Naive thymus-derived CD4-positive, alpha-beta T cell (primary cell): ENCODE measurements around the gene DRC7. TPM values are rescaled to one million over a fixed set of nuclear protein-coding genes. Genes with fewer than 3 reads are reported as not detected.
A peak's percentile ranks its signal among the peaks of the same experiment; 100 is the strongest.

Experiments used
- ATAC-seq: fragments of 150-1000 bp; cut with Tn5 transposase; 2 replicates; pipeline ENCODE4 v1.10.0; 2021; ENCODE audit warnings: mild to moderate bottlenecking, moderate library complexity
- CTCF ChIA-PET: fragments of 350-600 bp; sonication (Branson Sonifier 250); formaldehyde crosslinking; loops from one replicate; lab custom pipeline; 2021; ENCODE audit warnings: antibody characterized with exemption; lab: Charles Lee
- POLR2A ChIA-PET: fragments of 350-600 bp; sonication (Branson Sonifier 250); formaldehyde crosslinking; loops from one replicate; lab custom pipeline; 2021; ENCODE audit warnings: antibody characterized with exemption, inconsistent platforms; lab: Charles Lee
- DNase-seq, 9 donors: peaks; one replicate each; pipeline versions ENCODE4 v3.0.0 to v3.0.0-alpha.2; 2020 to 2022; ENCODE audit warnings: mixed read lengths in 1 of 9
- H3K27ac ChIP-seq: one replicate; pipeline ENCODE4 v1.7.0; 2013; ENCODE audit warnings: mild to moderate bottlenecking, low read depth, low read length, moderate library complexity
- H3K27me3 ChIP-seq, 2 donors: one replicate each; pipeline ENCODE4 v1.7.0; 2013; ENCODE audit warnings: low read length in 2 of 2, mild to moderate bottlenecking in 2 of 2, moderate library complexity in 2 of 2; ENCODE audit not compliant: control insufficient read depth in 2 of 2, insufficient read depth in 2 of 2
- H3K36me3 ChIP-seq, 3 experiments: 1 replicate in 2 of 3; 2 replicates in 1 of 3; pipeline ENCODE4 v1.7.0; 2013; ENCODE audit warnings: low read length in 3 of 3, mild to moderate bottlenecking in 3 of 3, moderate library complexity in 1 of 3; ENCODE audit not compliant: insufficient read depth in 3 of 3, control insufficient read depth in 2 of 3
- H3K4me1 ChIP-seq, 2 donors: one replicate each; pipeline ENCODE4 v1.7.0; 2013; ENCODE audit warnings: low read length in 2 of 2, mild to moderate bottlenecking in 2 of 2, moderate library complexity in 1 of 2; ENCODE audit not compliant: control insufficient read depth in 2 of 2, insufficient read depth in 2 of 2
- H3K4me3 ChIP-seq: 2 replicates; pipeline ENCODE4 v1.7.0; 2013; ENCODE audit warnings: mild to moderate bottlenecking, low read length
- H3K9me3 ChIP-seq, 3 experiments: 1 replicate in 2 of 3; 2 replicates in 1 of 3; pipeline ENCODE4 v1.7.0; 2013; ENCODE audit warnings: low read length in 3 of 3; ENCODE audit not compliant: control insufficient read depth in 2 of 3
- H3K27ac Mint-ChIP-seq, 9 donors: one replicate each; pipeline ENCODE4 v1.8.0; 2020 to 2022; ENCODE audit warnings: mixed read lengths in 9 of 9, mild to moderate bottlenecking in 8 of 9, moderate library complexity in 5 of 9, inconsistent platforms in 2 of 9
- H3K27me3 Mint-ChIP-seq, 5 donors: one replicate each; pipeline ENCODE4 v1.8.0; 2021 to 2022; ENCODE audit warnings: mixed read lengths in 5 of 5, mild to moderate bottlenecking in 1 of 5
- H3K36me3 Mint-ChIP-seq, 5 donors: one replicate each; pipeline ENCODE4 v1.8.0; 2020 to 2022; ENCODE audit warnings: mixed read lengths in 5 of 5, mild to moderate bottlenecking in 3 of 5, inconsistent platforms in 1 of 5
- H3K4me1 Mint-ChIP-seq, 7 donors: one replicate each; pipeline ENCODE4 v1.8.0; 2020 to 2022; ENCODE audit warnings: mixed read lengths in 7 of 7, mild to moderate bottlenecking in 3 of 7, inconsistent platforms in 1 of 7
- H3K4me3 Mint-ChIP-seq, 10 donors: one replicate each; pipeline ENCODE4 v1.8.0; 2020 to 2022; ENCODE audit warnings: mild to moderate bottlenecking in 10 of 10, mixed read lengths in 10 of 10, moderate library complexity in 6 of 10, inconsistent platforms in 2 of 10
- H3K9me3 Mint-ChIP-seq, 11 donors: one replicate each; pipeline ENCODE4 v1.8.0; 2020 to 2022; ENCODE audit warnings: mixed read lengths in 11 of 11, mild to moderate bottlenecking in 4 of 11, inconsistent platforms in 1 of 11, moderate library complexity in 1 of 11
- intact Hi-C, 2 donors: fragments of 100-400 bp; cut with micrococcal nuclease; formaldehyde crosslinking; loops; one replicate each; pipeline ENCODE4 v1.15.1; 2023
- polyA plus RNA-seq, 2 donors: library from polyadenylated mRNA; unstranded; fragments of 300-500 nt; fragmentation: Illumina TruSeq; gene quantifications; one replicate each; pipeline ENCODE4 v1.2.3, GENCODE V29; 2021
- total RNA-seq, 6 experiments: library from RNA in 5 of 6; stranded (reverse) in 5 of 6; gene quantifications; 1 replicate in 5 of 6; 2 replicates in 1 of 6; pipeline ENCODE4 v1.2.3 and lab custom pipeline; 2021 to 2026

DRC7 gene
- total and polyA plus RNA-seq, 7 experiments from 2014 or later: not detected

- Histone ChIP-seq H3K4me3 (no peak overlapping the region), H3K27ac (no peak overlapping the region), H3K9me3 (no peaks in the 10 kb centered on the region), H3K36me3 (no peaks in the 10 kb centered on the region), H3K4me1 (peaks cover 10 to 12% of the 10 kb centered on the region in 2 donors), H3K27me3 (no peaks in the 10 kb centered on the region)
- Mint-ChIP-seq H3K4me3 (no peak overlapping the region), H3K4me1 (peaks cover 13 to 30% (median 19%) of the 10 kb centered on the region in 7 donors), H3K9me3 (no peaks in the 10 kb centered on the region), H3K36me3 (no peaks in the 10 kb centered on the region), H3K27me3 (peaks cover 0 to 9% (median 0%) of the 10 kb centered on the region in 5 donors), H3K27ac (peak overlapping the region in 4 of 9 donors; percentile 86 to 88 (median 88))
- DNase-seq: no peak
- ATAC-seq: no peak
- POLR2A ChIA-PET: interaction anchor here (1.6 kb wide), 1 partner anchor 44 kb away, joined by 6 read pairs; the partner anchor contains the start of gene KATNB1
- CTCF ChIA-PET: interaction anchor here (0.9 kb wide), 1 partner anchor 42 kb away, joined by 3 read pairs; no protein-coding TSS in a partner anchor
- intact Hi-C loops: loop anchor here in 1 of 2 donors (5.0 kb wide), 1 partner anchor 46 kb away; the partner anchor contains the start of gene KATNB1
These were observed 3.7 kb upstream of the DRC7 start for GRCh38 chr16:57690782-57691471.

GRCh38 chr16:57692636-57693035 lies 2.0 kb upstream of the DRC7 start:
- Histone ChIP-seq H3K36me3 (no peaks in the 10 kb centered on the region), H3K4me3 (no peak overlapping the region), H3K27me3 (no peaks in the 10 kb centered on the region), H3K27ac (no peak overlapping the region), H3K9me3 (no peaks in the 10 kb centered on the region), H3K4me1 (peaks cover 10 to 12% of the 10 kb centered on the region in 2 donors)
- ATAC-seq (no peak), DNase-seq (no peak)
- peaks cover 13 to 30% (median 19%) of the 10 kb centered on the region in 7 donors for H3K4me1 Mint-ChIP-seq
- intact Hi-C loops: loop anchor here in 1 of 2 donors (5.0 kb wide), 1 partner anchor 45 kb away; the partner anchor contains the start of gene KATNB1
- CTCF ChIA-PET: no interaction called here
- no peak overlapping the region for H3K4me3 Mint-ChIP-seq
- H3K27me3 Mint-ChIP-seq: peaks cover 0 to 9% (median 0%) of the 10 kb centered on the region in 5 donors
- POLR2A ChIA-PET: interaction anchor here (0.6 to 0.8 kb wide), 2 partner anchors 11 to 206 kb away, joined by 3 read pairs; no protein-coding TSS in a partner anchor
- no peaks in the 10 kb centered on the region for H3K9me3 Mint-ChIP-seq
- peak overlapping the region in 1 of 9 donors; percentile 79 for H3K27ac Mint-ChIP-seq
- H3K36me3 Mint-ChIP-seq: no peaks in the 10 kb centered on the region

- no peak overlapping the region for H3K27ac ChIP-seq
- no peaks in the 10 kb centered on the region for H3K36me3 Mint-ChIP-seq
- H3K9me3 Mint-ChIP-seq: no peaks in the 10 kb centered on the region
- POLR2A ChIA-PET: no interaction called here
- H3K27me3 ChIP-seq: no peaks in the 10 kb centered on the region
- no peaks in the 10 kb centered on the region for H3K36me3 ChIP-seq
- no peak overlapping the region for H3K4me3 Mint-ChIP-seq
- H3K4me1 ChIP-seq: peaks cover 10 to 12% of the 10 kb centered on the region in 2 donors
- peak overlapping the region in 1 of 9 donors; percentile 47 for H3K27ac Mint-ChIP-seq
- no peak for ATAC-seq
- peaks cover 0 to 9% (median 0%) of the 10 kb centered on the region in 5 donors for H3K27me3 Mint-ChIP-seq
- CTCF ChIA-PET: no interaction called here
- no peak overlapping the region for H3K4me3 ChIP-seq
- intact Hi-C loops: loop anchor here in 1 of 2 donors (5.0 kb wide), 1 partner anchor 44 kb away; the partner anchor contains the start of gene KATNB1
- no peaks in the 10 kb centered on the region for H3K9me3 ChIP-seq
- no peak for DNase-seq
- H3K4me1 Mint-ChIP-seq: peaks cover 13 to 30% (median 19%) of the 10 kb centered on the region in 7 donors
These were observed 1.1 kb upstream of the DRC7 start for GRCh38 chr16:57693550-57693949.

- peaks cover 10 to 27% (median 17%) of the 10 kb centered on the region in 7 donors for H3K4me1 Mint-ChIP-seq
- no peak for ATAC-seq
- ChIA-PET CTCF (no interaction called here), POLR2A (no interaction called here)
- H3K27ac Mint-ChIP-seq: peak overlapping the region in 3 of 9 donors; percentile 48 to 87 (median 65)
- H3K27me3 ChIP-seq: no peaks in the 10 kb centered on the region
- H3K4me1 ChIP-seq: peaks cover 10% of the 10 kb centered on the region in 2 donors
- H3K9me3 Mint-ChIP-seq: no peaks in the 10 kb centered on the region
- H3K9me3 ChIP-seq: no peaks in the 10 kb centered on the region
- no peak for DNase-seq
- no peaks in the 10 kb centered on the region for H3K36me3 ChIP-seq
- H3K4me3 ChIP-seq: no peak overlapping the region
- no peaks in the 10 kb centered on the region for H3K36me3 Mint-ChIP-seq
- H3K27ac ChIP-seq: no peak overlapping the region
- intact Hi-C loops: loop anchor here in 1 of 2 donors (5.0 kb wide), 1 partner anchor 43 kb away; the partner anchor contains the start of gene KATNB1
- peak overlapping the region in 2 of 10 donors; percentile 70 to 75 for H3K4me3 Mint-ChIP-seq
- peaks cover 0 to 9% (median 0%) of the 10 kb centered on the region in 5 donors for H3K27me3 Mint-ChIP-seq
These were observed 328 bp upstream of the DRC7 start for GRCh38 chr16:57694231-57694724.

- no peak for ATAC-seq
- H3K4me3 ChIP-seq: no peak overlapping the region
- Mint-ChIP-seq H3K27me3 (peaks cover 0 to 9% (median 0%) of the 10 kb centered on the region in 5 donors), H3K4me3 (no peak overlapping the region), H3K9me3 (no peaks in the 10 kb centered on the region), H3K27ac (no peak overlapping the region), H3K36me3 (no peaks in the 10 kb centered on the region), H3K4me1 (peaks cover 0 to 13% (median 6%) of the 10 kb centered on the region in 7 donors)
- no peaks in the 10 kb centered on the region for H3K9me3 ChIP-seq
- intact Hi-C loops: no loop called here
- no peak overlapping the region for H3K27ac ChIP-seq
- ChIA-PET CTCF (no interaction called here), POLR2A (no interaction called here)
- H3K36me3 ChIP-seq: no peaks in the 10 kb centered on the region
- H3K4me1 ChIP-seq: no peaks in the 10 kb centered on the region
- no peaks in the 10 kb centered on the region for H3K27me3 ChIP-seq
- no peak for DNase-seq
These were observed 1.1 kb downstream of the DRC7 start for GRCh38 chr16:57695680-57696069.

- H3K36me3 Mint-ChIP-seq: no peaks in the 10 kb centered on the region
- H3K9me3 Mint-ChIP-seq: no peaks in the 10 kb centered on the region
- ATAC-seq (no peak), DNase-seq (no peak)
- peaks cover 0 to 10% (median 6%) of the 10 kb centered on the region in 7 donors for H3K4me1 Mint-ChIP-seq
- Histone ChIP-seq H3K4me1 (no peaks in the 10 kb centered on the region), H3K9me3 (no peaks in the 10 kb centered on the region), H3K36me3 (no peaks in the 10 kb centered on the region), H3K27ac (no peak overlapping the region), H3K4me3 (no peak overlapping the region), H3K27me3 (no peaks in the 10 kb centered on the region)
- H3K4me3 Mint-ChIP-seq: no peak overlapping the region
- peaks cover 0 to 9% (median 0%) of the 10 kb centered on the region in 5 donors for H3K27me3 Mint-ChIP-seq
- intact Hi-C loops: no loop called here
- ChIA-PET CTCF (no interaction called here), POLR2A (no interaction called here)
- no peak overlapping the region for H3K27ac Mint-ChIP-seq
These were observed 1.6 kb downstream of the DRC7 start for GRCh38 chr16:57696240-57696639.
